Loucy (cell line): ENCODE measurements around the gene AFF3.

Experiments used
- H2AFZ ChIP-seq: fragments of 200-600 bp; sonication (generic); 2 replicates; pipeline ENCODE4 v1.6.0; 2016; ENCODE audit warnings: antibody characterized with exemption, mild to moderate bottlenecking, low read length, moderate library complexity
- H3F3A ChIP-seq: fragments of 200-600 bp; 2 replicates; pipeline ENCODE4 v1.6.0; 2016; ENCODE audit warnings: antibody characterized with exemption, low read depth, mild to moderate bottlenecking
- H3K27me3 ChIP-seq: fragments of 200-600 bp; sonication (generic); 2 replicates; pipeline ENCODE4 v1.6.1; 2014; ENCODE audit warnings: low read length, mild to moderate bottlenecking; ENCODE audit not compliant: insufficient read depth, poor library complexity, severe bottlenecking
- H3K36me3 ChIP-seq: fragments of 200-600 bp; sonication (generic); 2 replicates; pipeline ENCODE4 v1.6.1; 2016; ENCODE audit warnings: low read length; ENCODE audit not compliant: insufficient read depth
- H3K4me1 ChIP-seq: fragments of 200-600 bp; sonication (generic); 2 replicates; pipeline ENCODE4 v1.5.1; 2014; ENCODE audit warnings: low read length, mild to moderate bottlenecking; ENCODE audit not compliant: insufficient read depth, poor library complexity, severe bottlenecking
- H3K4me2 ChIP-seq: fragments of 200-600 bp; sonication (generic); 2 replicates; pipeline ENCODE4 v1.6.0; 2014; ENCODE audit warnings: antibody characterized with exemption, low read length, low read depth, mild to moderate bottlenecking; ENCODE audit not compliant: poor library complexity, severe bottlenecking
- H3K4me3 ChIP-seq: fragments of 200-600 bp; sonication (generic); 2 replicates; pipeline ENCODE4 v1.5.1; 2014; ENCODE audit warnings: low read length, mild to moderate bottlenecking, mixed read lengths; ENCODE audit not compliant: poor library complexity, severe bottlenecking
- H3K79me2 ChIP-seq: fragments of 200-600 bp; sonication (generic); 2 replicates; pipeline ENCODE4 v1.6.1; 2014; ENCODE audit warnings: low read length; ENCODE audit not compliant: insufficient read depth
- H3K9ac ChIP-seq: fragments of 200-600 bp; sonication (generic); 2 replicates; pipeline ENCODE4 v1.6.0; 2014; ENCODE audit warnings: mild to moderate bottlenecking, low read depth, low read length, moderate library complexity; ENCODE audit not compliant: poor library complexity, severe bottlenecking
- H3K9me2 ChIP-seq: fragments of 200-600 bp; sonication (generic); replicated peaks from 2 replicates; pipeline ENCODE4 v1.6.1; 2016; ENCODE audit warnings: low read depth, low read length, mixed read lengths
- H3K9me3 ChIP-seq: fragments of 200-600 bp; sonication (generic); 2 replicates; pipeline ENCODE4 v1.6.1; 2014; ENCODE audit warnings: mild to moderate bottlenecking, antibody characterized with exemption, low read length, low read depth; ENCODE audit not compliant: insufficient read depth
- H4K20me1 ChIP-seq: fragments of 200-600 bp; sonication (generic); 2 replicates; pipeline ENCODE4 v1.6.0; 2014; ENCODE audit warnings: antibody characterized with exemption, low read length, mild to moderate bottlenecking; ENCODE audit not compliant: insufficient read depth, poor library complexity, severe bottlenecking
- CTCF ChIP-seq: fragments of 200-600 bp; sonication (generic); conservative IDR thresholded peaks from 2 replicates; pipeline ENCODE4 v1.5.1; 2014; ENCODE audit warnings: mild to moderate bottlenecking, antibody characterized with exemption, low read length
- EZH2phosphoT487 ChIP-seq: fragments of 200-600 bp; IDR thresholded peaks from 2 replicates; pipeline ENCODE4 v1.6.1; 2018; ENCODE audit warnings: antibody characterized with exemption, mild to moderate bottlenecking, moderate library complexity, borderline replicate concordance

The AFF3 gene

GRCh38 chr2:99555404-99555803 is 587.0 kb downstream of the AFF3 start:
- H3K4me1 ChIP-seq, result no peaks in the 10 kb centered on the region
- H3K79me2 ChIP-seq, result no peaks in the 10 kb centered on the region
- H3K9me3 ChIP-seq, result no peaks in the 10 kb centered on the region
- H3K36me3 ChIP-seq, result 0 out of 2 replicates have a peak, but pooled peaks cover 3% of the 10 kb centered on the region
- H2AFZ ChIP-seq, result no peak overlapping the region
- no peaks in the 10 kb centered on the region for H3F3A ChIP-seq
- no peak overlapping the region for H3K4me3 ChIP-seq
- no peak overlapping the region for H3K9ac ChIP-seq
- no peaks in the 10 kb centered on the region for H3K27me3 ChIP-seq
- TF ChIP-seq EZH2phosphoT487 (no peak), CTCF (no peak)
- no peaks in the 10 kb centered on the region for H3K9me2 ChIP-seq
- H4K20me1 ChIP-seq, result no peaks in the 10 kb centered on the region
- no peak overlapping the region for H3K4me2 ChIP-seq

GRCh38 chr2:99554871-99555270 is 587.5 kb downstream of the AFF3 start:
- H3K27me3 ChIP-seq, result no peaks in the 10 kb centered on the region
- TF ChIP-seq CTCF (no peak), EZH2phosphoT487 (no peak)

GRCh38 chr2:99554238-99554637 is 588.2 kb downstream of the AFF3 start:
- H2AFZ ChIP-seq, result no peak overlapping the region
- TF ChIP-seq CTCF (no peak), EZH2phosphoT487 (no peak)
- no peaks in the 10 kb centered on the region for H3K9me3 ChIP-seq
- H3K9ac ChIP-seq, result no peak overlapping the region
- H3K36me3 ChIP-seq, result 0 out of 2 replicates have a peak, but pooled peaks cover 3% of the 10 kb centered on the region
- H3F3A ChIP-seq, result no peaks in the 10 kb centered on the region
- no peaks in the 10 kb centered on the region for H3K79me2 ChIP-seq
- H3K9me2 ChIP-seq, result no peaks in the 10 kb centered on the region
- H3K4me3 ChIP-seq, result no peak overlapping the region
- no peak overlapping the region for H3K4me2 ChIP-seq
- no peaks in the 10 kb centered on the region for H4K20me1 ChIP-seq
- H3K4me1 ChIP-seq, result no peaks in the 10 kb centered on the region
- no peaks in the 10 kb centered on the region for H3K27me3 ChIP-seq

More at GRCh38 chr2:99554871-99555270, 587.5 kb downstream of the AFF3 start:
- no peaks in the 10 kb centered on the region for H3F3A ChIP-seq
- no peaks in the 10 kb centered on the region for H3K9me2 ChIP-seq
- no peaks in the 10 kb centered on the region for H3K9me3 ChIP-seq
- 0 out of 2 replicates have a peak, but pooled peaks cover 3% of the 10 kb centered on the region for H3K36me3 ChIP-seq
- no peak overlapping the region for H2AFZ ChIP-seq
- H3K4me3 ChIP-seq, result no peak overlapping the region
- H3K4me2 ChIP-seq, result no peak overlapping the region
- H4K20me1 ChIP-seq, result no peaks in the 10 kb centered on the region
- no peak overlapping the region for H3K9ac ChIP-seq
- H3K79me2 ChIP-seq, result no peaks in the 10 kb centered on the region
- H3K4me1 ChIP-seq, result no peaks in the 10 kb centered on the region
